COR-L47 (cell line): ENCODE measurements around the gene KNSTRN.

Experiments
- DNase-seq: peaks from one replicate; lab custom pipeline; 2025; lab: John Stamatoyannopoulos, UW

The KNSTRN gene

DNA sequence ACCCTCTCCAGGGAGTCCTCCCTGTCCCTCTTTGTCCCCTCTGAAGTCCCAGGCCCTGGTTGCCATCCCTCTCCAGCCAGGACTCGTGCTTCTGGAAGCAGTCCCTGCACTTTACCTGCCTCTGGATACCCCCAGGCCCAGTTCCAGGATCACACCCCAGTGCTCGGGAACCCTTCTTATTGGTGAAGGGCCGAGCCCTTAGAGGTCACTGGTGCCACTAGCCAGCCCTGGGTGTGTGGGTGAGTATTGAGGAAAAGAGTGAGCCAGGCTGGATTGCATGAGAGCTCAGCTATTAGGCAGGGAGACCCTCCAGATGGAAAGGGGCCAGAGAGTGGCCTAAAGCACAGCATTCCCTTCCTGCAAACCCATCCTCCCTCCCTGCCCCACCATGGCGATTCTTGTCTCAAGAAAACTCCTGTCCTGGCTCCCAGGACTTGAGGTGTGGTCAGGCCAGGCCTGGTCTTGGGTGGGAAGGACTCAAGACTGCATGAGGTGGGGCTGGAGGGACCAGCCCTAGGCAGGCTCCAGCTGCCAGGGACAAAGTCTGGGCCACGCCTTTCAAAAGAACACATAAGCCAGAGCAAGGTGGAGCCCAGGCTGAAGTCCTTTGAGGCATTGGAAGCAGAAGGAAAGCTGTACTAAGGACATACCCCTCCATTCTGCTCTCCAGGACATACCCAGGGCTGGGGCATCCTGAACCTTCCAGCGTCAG, 36.5 kb upstream of the KNSTRN start:
- no peak for DNase-seq

- no peak for DNase-seq
Measured at GRCh38 chr15:40346579-40347558, 35.7 kb upstream of the KNSTRN start.

- DNase-seq, result no peak
Measured at GRCh38 chr15:40347559-40348473, 34.7 kb upstream of the KNSTRN start.

- no peak for DNase-seq
Measured at GRCh38 chr15:40348474-40348870, 34.0 kb upstream of the KNSTRN start.

DNA sequence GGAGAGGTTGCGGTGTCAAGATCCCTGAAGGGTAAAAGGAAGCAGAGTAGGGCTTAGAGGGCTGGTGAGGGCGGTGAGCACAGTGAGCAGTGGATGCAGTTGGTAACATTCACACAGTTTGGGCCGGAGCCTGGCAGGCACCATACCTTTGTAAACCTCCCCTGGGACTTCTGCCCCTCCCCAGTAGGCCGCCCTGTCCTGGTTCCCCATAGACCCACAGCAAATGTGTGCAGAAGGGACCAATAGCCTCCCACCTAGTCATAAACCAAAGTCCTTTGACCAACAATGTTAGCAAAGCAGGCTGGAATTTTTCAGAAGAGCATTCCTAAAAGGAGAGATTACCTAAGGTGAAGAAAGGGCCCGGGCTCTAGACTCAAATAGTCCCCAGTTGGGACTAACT, 33.4 kb upstream of the KNSTRN start:
- DNase-seq, result no peak

- no peak for DNase-seq
Measured at GRCh38 chr15:40352281-40352901, 30.1 kb upstream of the KNSTRN start.

DNA sequence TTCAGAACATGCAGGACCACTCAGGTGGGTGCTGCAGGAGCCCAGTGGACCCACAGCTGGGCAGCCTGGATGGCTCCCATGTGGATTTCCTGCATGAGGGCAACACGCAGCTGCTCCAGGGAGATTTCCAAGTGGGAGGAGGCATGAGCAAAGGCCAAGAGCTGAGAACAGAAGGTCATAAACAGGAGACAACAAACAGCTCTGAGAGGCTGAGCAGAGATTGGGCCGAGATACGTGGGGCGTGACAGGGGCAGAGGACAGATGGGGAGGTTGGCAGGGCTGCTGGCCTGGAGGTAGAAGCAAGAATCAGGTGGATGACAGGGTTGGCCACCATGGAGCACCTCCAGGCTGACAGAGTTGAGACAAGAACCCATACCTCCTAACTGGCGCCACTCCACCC, 28.8 kb upstream of the KNSTRN start:
- DNase-seq, result no peak

DNA sequence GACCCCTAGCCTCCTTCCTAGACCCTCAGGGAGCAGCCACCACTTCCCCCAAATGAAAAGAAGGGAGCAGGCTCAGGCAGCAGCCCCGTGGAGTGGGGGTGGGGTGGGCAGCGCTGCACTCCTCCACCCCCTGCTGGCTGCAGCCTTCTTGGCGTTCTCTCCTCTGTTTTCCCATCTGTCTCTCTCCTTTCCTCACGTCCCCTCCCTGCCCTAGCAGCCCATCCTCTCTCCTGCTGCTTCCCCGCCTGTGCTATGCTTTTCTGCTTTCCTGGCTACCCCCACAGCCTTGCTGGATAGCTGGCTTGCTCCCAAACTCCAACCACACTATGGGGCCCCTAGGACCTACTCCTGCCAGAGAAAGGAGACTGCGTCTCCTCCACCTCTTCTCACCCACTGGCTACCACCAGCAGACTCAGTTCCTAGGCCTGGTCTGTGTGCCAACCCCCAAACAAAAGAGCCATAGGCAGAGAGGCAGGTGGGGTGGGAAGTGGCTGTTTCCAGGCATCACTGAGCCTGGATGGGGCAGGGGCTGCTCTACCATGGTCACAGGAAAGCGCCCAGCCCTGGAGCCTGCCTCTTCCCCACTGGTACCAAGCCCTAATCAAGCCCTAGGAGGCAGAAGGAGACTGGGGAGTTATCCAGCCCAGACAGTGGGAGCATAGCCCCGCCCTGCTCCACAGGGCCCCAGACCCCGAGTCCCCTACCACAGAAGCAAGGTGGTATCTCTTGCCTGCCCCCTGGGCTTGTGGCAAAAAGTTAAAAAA, 27.9 kb upstream of the KNSTRN start:
- DNase-seq, result peak; percentile 66

- DNase-seq, result no peak
Measured at GRCh38 chr15:40355976-40356585, 26.4 kb upstream of the KNSTRN start.

GRCh38 chr15:40357246-40357645, 25.3 kb upstream of the KNSTRN start:
- no peak for DNase-seq

- DNase-seq, result peak; percentile 88
Measured at GRCh38 chr15:40357723-40358470, 24.6 kb upstream of the KNSTRN start, which contains the start of gene DISP2. Gene DISP2, plus strand, starts transcription at chr15:40358219. Its CDS starts 103 bp downstream, at chr15:40358322.

DNA sequence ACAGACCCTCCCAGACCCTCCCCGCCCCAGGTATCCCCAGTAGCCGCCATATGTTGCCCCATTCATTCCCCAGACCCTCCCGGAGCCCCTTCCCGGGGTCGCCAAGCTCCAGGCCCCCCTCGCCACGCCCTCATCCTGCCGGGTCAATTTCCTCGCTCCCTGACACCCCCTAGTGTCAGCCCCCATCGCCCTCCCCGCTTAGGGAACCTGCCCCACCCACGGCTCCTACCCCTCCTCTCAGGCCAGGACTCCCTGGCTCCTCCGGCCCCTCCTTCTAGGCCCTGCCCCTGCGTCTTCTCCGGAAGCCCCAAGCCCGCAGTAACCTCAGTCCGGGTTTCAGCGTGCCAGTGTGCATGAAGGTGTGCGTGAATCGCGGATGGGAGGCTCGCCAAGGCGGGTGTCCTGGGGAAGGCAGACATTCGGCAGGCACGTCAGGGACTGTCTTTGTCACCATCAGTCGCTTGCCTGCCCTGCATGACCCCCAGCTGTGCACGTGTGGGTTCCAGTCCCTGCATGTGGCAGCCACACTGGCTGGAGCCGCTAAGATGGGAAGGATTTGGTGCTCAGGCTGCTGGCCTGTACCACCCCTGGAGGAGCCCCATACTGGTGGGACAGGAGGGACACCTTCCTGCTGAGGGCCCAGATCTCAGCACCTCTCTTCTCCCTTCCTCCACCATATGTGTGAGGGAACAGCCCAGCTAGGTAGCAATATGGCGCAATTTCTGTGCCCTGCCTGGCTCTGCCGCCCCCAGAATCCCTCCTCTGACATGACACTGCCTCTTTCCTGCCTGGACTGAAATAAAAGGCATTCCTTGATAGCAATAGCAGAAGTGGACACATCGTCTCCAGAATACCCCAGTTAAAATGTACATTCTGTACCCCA, 23.8 kb upstream of the KNSTRN start:
- DNase-seq, result peak; percentile 25

- DNase-seq, result no peak
Measured at GRCh38 chr15:40360015-40360414, 22.5 kb upstream of the KNSTRN start.

DNA sequence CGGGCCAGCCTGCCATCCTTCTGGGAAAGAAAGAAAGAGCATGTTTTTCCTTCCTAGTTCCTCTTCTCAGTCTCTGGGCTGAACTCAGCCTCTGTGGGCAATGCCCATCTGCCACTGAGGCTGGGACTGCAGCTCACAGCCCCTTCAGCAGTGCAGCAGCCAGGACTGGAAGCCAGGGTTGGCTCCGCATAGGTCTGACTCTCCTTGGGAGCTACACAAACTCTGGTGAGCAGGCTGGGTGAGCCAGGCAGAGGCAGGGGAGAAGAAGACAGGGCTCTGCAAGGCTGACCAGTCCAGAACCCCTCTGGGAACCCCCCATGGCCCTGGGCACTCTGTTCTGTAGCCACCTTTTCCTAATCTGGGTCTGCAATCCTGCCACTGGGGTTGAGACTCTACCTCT, 20.9 kb upstream of the KNSTRN start:
- no peak for DNase-seq

DNA sequence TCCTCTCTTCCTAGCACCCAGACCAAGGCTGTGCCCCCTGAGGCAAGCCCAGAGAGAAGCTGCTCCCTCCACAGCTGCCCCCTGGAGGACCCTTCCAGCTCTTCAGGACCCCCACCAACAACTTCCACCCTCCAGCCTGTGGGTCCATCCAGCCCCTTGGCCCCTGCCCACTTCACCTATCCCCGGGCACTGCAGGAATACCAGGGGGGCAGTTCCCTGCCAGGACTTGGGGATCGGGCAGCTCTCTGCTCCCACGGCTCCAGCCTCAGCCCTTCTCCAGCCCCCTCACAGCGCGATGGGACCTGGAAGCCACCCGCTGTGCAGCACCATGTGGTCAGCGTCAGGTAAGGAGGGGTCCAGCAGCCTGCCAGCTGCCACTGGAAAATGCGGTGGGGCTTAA, 18.9 kb upstream of the KNSTRN start:
- DNase-seq, result no peak

GRCh38 chr15:40364251-40364650, 18.3 kb upstream of the KNSTRN start:
- DNase-seq, result no peak

DNA sequence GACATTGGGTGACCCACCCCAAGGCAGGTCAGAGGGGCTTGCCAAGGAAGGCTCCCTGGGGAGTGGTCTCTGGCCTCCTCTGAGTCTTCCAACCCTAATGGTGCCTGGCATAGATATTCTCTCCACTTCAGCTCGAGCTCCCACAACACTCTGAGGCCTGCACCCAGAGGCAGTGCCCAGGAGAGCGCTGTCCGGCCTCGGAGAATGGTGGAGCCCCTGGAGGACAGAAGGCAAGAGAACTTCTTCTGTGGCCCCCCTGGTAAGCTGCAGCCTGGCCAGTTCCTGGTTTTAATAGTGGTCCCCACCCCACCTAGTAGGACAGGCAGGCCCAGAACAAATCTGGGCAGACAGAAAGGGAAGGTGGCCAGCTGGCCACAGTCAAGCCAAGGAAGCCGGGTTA, 17.5 kb upstream of the KNSTRN start:
- no peak for DNase-seq

- no peak for DNase-seq
Measured at GRCh38 chr15:40365624-40366456, 16.7 kb upstream of the KNSTRN start.
